H1 (cell line): ENCODE results near the gene NTNG2. TPM values are rescaled to one million over a fixed set of nuclear protein-coding genes. Genes with fewer than 3 reads are reported as not detected.
A peak's percentile ranks its signal among the peaks of the same experiment; 100 is the strongest.

Source experiments
- CHD7 ChIP-seq: fragments of 300-600 bp; sonication (generic); IDR thresholded peaks from 2 replicates; pipeline ENCODE4 v1.7.1; 2012; ENCODE audit warnings: low read length, moderate library complexity, mild to moderate bottlenecking, inconsistent platforms; ENCODE audit not compliant: insufficient replicate concordance
- KDM1A ChIP-seq: fragments of 200-600, 300-600 bp; sonication (generic); IDR thresholded peaks from 2 replicates; pipeline ENCODE4 v1.7.1; 2016; ENCODE audit warnings: mild to moderate bottlenecking, low read length, borderline replicate concordance
- MAX ChIP-seq: IDR thresholded peaks from 2 replicates; pipeline ENCODE4 v1.6.1; 2012; ENCODE audit warnings: inconsistent platforms
- POU5F1 ChIP-seq: IDR thresholded peaks from 2 replicates; pipeline ENCODE4 v1.6.1; 2011; ENCODE audit warnings: low read depth, mild to moderate bottlenecking, low read length, moderate library complexity
- RFX5 ChIP-seq: IDR thresholded peaks from 2 replicates; pipeline ENCODE4 v1.6.1; 2011; ENCODE audit warnings: low read depth, low read length, improper control_type of control experiment, borderline replicate concordance
- SIN3A ChIP-seq, 2 experiments: IDR thresholded peaks in 1 of 2; conservative IDR thresholded peaks in 1 of 2; 2 replicates each; pipeline ENCODE4 v1.6.1; 2011 to 2012; ENCODE audit warnings: low read length in 2 of 2, improper control_type of control experiment in 1 of 2, low read depth in 1 of 2, mild to moderate bottlenecking in 1 of 2
- TAF7 ChIP-seq: optimal IDR thresholded peaks from 2 replicates; pipeline ENCODE3; 2011; ENCODE audit warnings: low read depth, mild to moderate bottlenecking, inconsistent platforms, low read length, moderate library complexity, borderline replicate concordance
- USF2 ChIP-seq: IDR thresholded peaks from 2 replicates; pipeline ENCODE4 v1.6.1; 2011; ENCODE audit warnings: low read length, improper control_type of control experiment
- YY1 ChIP-seq: IDR thresholded peaks from 2 replicates; pipeline ENCODE4 v1.6.1; 2011; ENCODE audit warnings: low read depth, mild to moderate bottlenecking, low read length
- polyA plus RNA-seq, 7 experiments: library from polyadenylated mRNA; depleted of rRNA in 3 of 7; stranded (reverse) in 5 of 7; unstranded in 2 of 7; fragments of >200 nt in 5 of 7; fragments of 200-250 nt in 2 of 7; gene quantifications; 1 replicate in 5 of 7; 2 replicates in 1 of 7; 4 replicates in 1 of 7; pipeline versions ENCODE4 v1.2.1 to v1.2.3, GENCODE V29; 2011 to 2013; ENCODE audit warnings: missing spikeins in 2 of 7, mixed read lengths in 2 of 7
- total RNA-seq: library from RNA; stranded (reverse); fragmentation: NEBNext Ultra II Directional; extraction: Animal tissue kit (Norgen Biotek cat#: 25700); gene quantifications from 2 replicates; pipeline ENCODE4 v1.2.1, GENCODE V29; 2021

The NTNG2 gene
- total and polyA plus RNA-seq, 2 of the 8 experiments (the other 6 are each of a cell fraction or from before 2014, with no cell fraction given) = 1.4 to 1.5 TPM

- no peak for TF ChIP-seq CHD7
- TF ChIP-seq YY1 = no peak
- TF ChIP-seq MAX = peak; percentile 26; the same call in 1 of the 2 replicates
- 0 out of 2 replicates have a peak, but pooled peaks have one; percentile 30 for TF ChIP-seq POU5F1
- TF ChIP-seq KDM1A = no peak
- no peak for TF ChIP-seq USF2
- TF ChIP-seq TAF7 = no peak
- TF ChIP-seq RFX5 = no peak
- no peak for TF ChIP-seq SIN3A (conservative IDR thresholded peaks at IDR 0.05 in 1 of 2, IDR thresholded peaks at IDR 0.05 in 1 of 2; ENCODE audit: low read depth in 1 of 2, low read length in 2 of 2)
Observed at GRCh38 chr9:132125361-132125760, 36.5 kb upstream of the NTNG2 start (continued).
